Esophagus squamous epithelium (tissue), 5 donors: ENCODE data around the gene PGK1. TPM values are rescaled to one million over a fixed set of nuclear protein-coding genes. Genes with fewer than 3 reads are reported as not detected.

Experiments used
- DNase-seq: peaks from one replicate; lab custom pipeline; 2025; lab: John Stamatoyannopoulos, UW
- H3K27ac ChIP-seq, 4 donors: fragments of 200-600 bp; sonication (generic); one replicate each; pipeline ENCODE4 v1.5.1; 2016 to 2019; ENCODE audit warnings: mild to moderate bottlenecking in 1 of 4
- H3K27me3 ChIP-seq, 4 donors: fragments of 200-600 bp; sonication (generic); 1 replicate in 3 of 4; 2 replicates in 1 of 4; pipeline versions ENCODE4 v1.5.1 to v1.6.0; 2017 to 2021; ENCODE audit warnings: antibody characterized with exemption in 1 of 4
- H3K36me3 ChIP-seq, 3 donors: fragments of 200-600 bp; sonication (generic); one replicate each; pipeline ENCODE4 v1.5.1; 2016 to 2019
- H3K4me1 ChIP-seq, 3 donors: fragments of 200-600 bp; sonication (generic); one replicate each; pipeline ENCODE4 v1.5.1; 2017 to 2019
- H3K4me3 ChIP-seq, 4 donors: fragments of 200-600 bp; sonication (generic); 1 replicate in 3 of 4; 2 replicates in 1 of 4; pipeline ENCODE4 v1.5.1; 2016 to 2019; ENCODE audit warnings: mild to moderate bottlenecking in 2 of 4, moderate library complexity in 1 of 4
- H3K9me3 ChIP-seq, 3 donors: fragments of 200-600 bp; sonication (generic); one replicate each; pipeline ENCODE4 v1.5.1; 2016 to 2019
- CTCF ChIP-seq, 6 experiments: fragments of 450-650 bp in 4 of 6; fragments of 200-600 bp in 2 of 6; sonication (generic) in 2 of 6; IDR thresholded peaks; one replicate each; pipeline ENCODE4 v1.5.1; 2016 to 2019; ENCODE audit warnings: antibody characterized with exemption in 6 of 6, mild to moderate bottlenecking in 4 of 6, moderate library complexity in 4 of 6
- POLR2A ChIP-seq, 4 donors: fragments of 450-650 bp; IDR thresholded peaks; one replicate each; pipeline ENCODE4 v1.6.1; 2017; ENCODE audit warnings: antibody characterized with exemption in 4 of 4, mild to moderate bottlenecking in 4 of 4, moderate library complexity in 3 of 4
- WGBS, 2 donors: methylation state at CpG; one replicate each; pipeline ENCODE4 v1.1.5; 2018; 5-methylcytosine and 5-hydroxymethylcytosine counted together
- intact Hi-C: fragments of 100-400 bp; cut with DNase I; formaldehyde crosslinking; loops from one replicate; pipeline ENCODE4 v1.15.0; 2022
- total RNA-seq, 4 donors: library from RNA; depleted of rRNA; stranded (reverse); fragments of >200 nt; gene quantifications; one replicate each; pipeline ENCODE4 v1.1.0, GENCODE V29; 2016
- donor health status: DM: yes; HTN: yes; CAD: no.

Gene PGK1
- total RNA-seq, 4 donors from 2014 or later = 179 to 377 (median 336) TPM

- intact Hi-C loops = no loop called here
- Histone ChIP-seq H3K36me3 (peaks cover 0 to 15% (median 0%) of the 10 kb centered on the region in 3 donors), H3K9me3 (no peaks in the 10 kb centered on the region), H3K4me3 (peak overlapping the region in 3 of 4 donors; percentile 74 to 79 (median 77)), H3K4me1 (peaks cover 0 to 68% (median 8%) of the 10 kb centered on the region in 3 donors), H3K27me3 (no peaks in the 10 kb centered on the region), H3K27ac (peak overlapping the region in 2 of 4 donors; percentile 95 to 97)
- TF ChIP-seq CTCF (IDR thresholded peaks at IDR 0.05) (no peak), POLR2A (IDR thresholded peaks at IDR 0.05) (no peak)
- no peak for DNase-seq
- 62 to 67% methylated on average over 1 of the region's 1 CpG for WGBS, 2 donors
Observed at GRCh38 chrX:78106651-78106986, 2.6 kb downstream of the PGK1 start.

GRCh38 chrX:78109458-78109857 lies 5.4 kb downstream of the PGK1 start:
- H3K27ac ChIP-seq = no peak overlapping the region
- no peak for DNase-seq
- peaks cover 0 to 73% (median 8%) of the 10 kb centered on the region in 3 donors for H3K4me1 ChIP-seq
- H3K9me3 ChIP-seq = no peaks in the 10 kb centered on the region
- H3K27me3 ChIP-seq = no peaks in the 10 kb centered on the region
- intact Hi-C loops = no loop called here
- peaks cover 0 to 43% (median 0%) of the 10 kb centered on the region in 3 donors for H3K36me3 ChIP-seq
- TF ChIP-seq POLR2A (IDR thresholded peaks at IDR 0.05) (no peak), CTCF (IDR thresholded peaks at IDR 0.05) (no peak)
- WGBS, 2 donors = 62 to 66% methylated on average over 2 of the region's 2 CpGs
- H3K4me3 ChIP-seq = no peak overlapping the region

- no peak for DNase-seq
- Histone ChIP-seq H3K9me3 (no peaks in the 10 kb centered on the region), H3K4me1 (peaks cover 0 to 60% (median 5%) of the 10 kb centered on the region in 3 donors), H3K27ac (no peak overlapping the region), H3K4me3 (no peak overlapping the region), H3K36me3 (peaks cover 0 to 62% (median 8%) of the 10 kb centered on the region in 3 donors), H3K27me3 (no peaks in the 10 kb centered on the region)
- WGBS, 2 donors = 64 to 67% methylated on average over 9 to 10 of the region's 10 CpGs
- intact Hi-C loops = no loop called here
- no peak for TF ChIP-seq POLR2A (IDR thresholded peaks at IDR 0.05)
- TF ChIP-seq CTCF (IDR thresholded peaks at IDR 0.05) = no peak
Observed at GRCh38 chrX:78111140-78111931, 7.3 kb downstream of the PGK1 start.

GRCh38 chrX:78116365-78116764 lies 12.3 kb downstream of the PGK1 start:
- DNase-seq = no peak
- intact Hi-C loops = no loop called here
- TF ChIP-seq POLR2A (IDR thresholded peaks at IDR 0.05) (no peak), CTCF (IDR thresholded peaks at IDR 0.05) (no peak)
- peaks cover 0 to 99% (median 13%) of the 10 kb centered on the region in 3 donors for H3K36me3 ChIP-seq
- H3K9me3 ChIP-seq = no peaks in the 10 kb centered on the region
- no peak overlapping the region for H3K27ac ChIP-seq
- H3K4me3 ChIP-seq = no peak overlapping the region
- H3K4me1 ChIP-seq = peaks cover 0 to 11% (median 0%) of the 10 kb centered on the region in 3 donors
- no peaks in the 10 kb centered on the region for H3K27me3 ChIP-seq

GRCh38 chrX:78116766-78117165 lies 12.7 kb downstream of the PGK1 start:
- intact Hi-C loops = no loop called here
- Histone ChIP-seq H3K27ac (no peak overlapping the region), H3K9me3 (no peaks in the 10 kb centered on the region), H3K27me3 (no peaks in the 10 kb centered on the region), H3K4me1 (peaks cover 0 to 10% (median 0%) of the 10 kb centered on the region in 3 donors), H3K36me3 (peaks cover 0 to 99% (median 13%) of the 10 kb centered on the region in 3 donors), H3K4me3 (no peak overlapping the region)
- DNase-seq = no peak
- 38 to 43% methylated on average over 1 of the region's 2 CpGs for WGBS, 2 donors
- TF ChIP-seq CTCF (IDR thresholded peaks at IDR 0.05) (no peak), POLR2A (IDR thresholded peaks at IDR 0.05) (no peak)
